Measurements from ENCODE around the gene PRKAR1B.

PRKAR1B gene

GRCh38 chr7:716636-717035 is 10.4 kb downstream of the PRKAR1B start:
- DNase-seq = no peak

GRCh38 chr7:716222-716621 is 10.9 kb downstream of the PRKAR1B start:
- DNase-seq = no peak

- DNase-seq = no peak
Observed at GRCh38 chr7:714251-714671, 12.8 kb downstream of the PRKAR1B start.

GRCh38 chr7:713488-714230 is 13.4 kb downstream of the PRKAR1B start:
- DNase-seq = no peak

GRCh38 chr7:713139-713457 is 14.0 kb downstream of the PRKAR1B start:
- no peak for DNase-seq

GRCh38 chr7:712381-713138 is 14.5 kb downstream of the PRKAR1B start:
- peak in 1 of 2 experiments; percentile 21 for DNase-seq

GRCh38 chr7:711922-712380 is 15.1 kb downstream of the PRKAR1B start:
- DNase-seq = no peak

- no peak for DNase-seq
Observed at GRCh38 chr7:711093-711921, 15.8 kb downstream of the PRKAR1B start.

GRCh38 chr7:710161-710560 is 16.9 kb downstream of the PRKAR1B start:
- no peak for DNase-seq

- DNase-seq = no peak
Observed at GRCh38 chr7:707296-708000, 19.6 kb downstream of the PRKAR1B start.

GRCh38 chr7:706721-707120 is 20.4 kb downstream of the PRKAR1B start:
- DNase-seq = no peak

- no peak for DNase-seq
Observed at GRCh38 chr7:703049-703448, 24.0 kb downstream of the PRKAR1B start.

- no peak for DNase-seq
Observed at GRCh38 chr7:701086-701671, 25.9 kb downstream of the PRKAR1B start.

- no peak for DNase-seq
Observed at GRCh38 chr7:699476-700170, 27.5 kb downstream of the PRKAR1B start.

- DNase-seq = no peak
Observed at GRCh38 chr7:698515-699475, 28.3 kb downstream of the PRKAR1B start.

GRCh38 chr7:696812-697551 is 30.1 kb downstream of the PRKAR1B start:
- no peak for DNase-seq

GRCh38 chr7:696426-696811 is 30.7 kb downstream of the PRKAR1B start:
- DNase-seq = no peak

GRCh38 chr7:693280-693679 is 33.8 kb downstream of the PRKAR1B start:
- DNase-seq = no peak

GRCh38 chr7:691361-692045 is 35.6 kb downstream of the PRKAR1B start:
- DNase-seq = no peak

Data from stimulated activated CD4-positive, alpha-beta T cell treated with anti-CD3 and anti-CD28 coated beads, Interleukin-4, amount 100 ng/mL, for 4 hours (primary cell).